PC-9 (cell line): ENCODE results near the gene FAM184A. TPM values are rescaled to one million over a fixed set of nuclear protein-coding genes. Genes with fewer than 3 reads are reported as not detected.
A peak's percentile ranks its signal among the peaks of the same experiment; 100 is the strongest.

Source experiments
- BruUV-seq: library from RNA; stranded (reverse); fragments of 400-500 nt; replicated peaks from 2 replicates; lab custom pipeline; 2021; lab: Mats Ljungman, UMichigan
- CTCF ChIA-PET: fragments of 300-600 bp; sonication (Branson Sonifier 250); formaldehyde crosslinking; loops from one replicate; lab custom pipeline; 2022; ENCODE audit warnings: antibody characterized with exemption; lab: Charles Lee
- POLR2A ChIA-PET: fragments of 300-600 bp; sonication (Branson Sonifier 250); formaldehyde crosslinking; loops from one replicate; lab custom pipeline; 2022; ENCODE audit warnings: antibody characterized with exemption; ENCODE audit not compliant: unreplicated experiment; lab: Charles Lee
- DNase-seq, 2 experiments: peaks; one replicate each; pipeline versions ENCODE4 v3.0.0 to v3.0.0-alpha.2; 2015 to 2022; ENCODE audit warnings: mixed read lengths in 1 of 2
- H2AFZ ChIP-seq: fragments of 200-600 bp; sonication (generic); 2 replicates; pipeline ENCODE4 v1.8.1; 2017; ENCODE audit warnings: antibody characterized with exemption
- H3F3A ChIP-seq: fragments of 200-600 bp; sonication (generic); 2 replicates; pipeline ENCODE4 v1.8.1; 2017; ENCODE audit warnings: antibody characterized with exemption, mild to moderate bottlenecking, low read depth; ENCODE audit not compliant: insufficient read depth
- H3K27ac ChIP-seq: fragments of 200-600 bp; sonication (generic); 2 replicates; pipeline ENCODE4 v1.6.1; 2016; ENCODE audit warnings: mixed run types
- H3K27me3 ChIP-seq: fragments of 200-600 bp; sonication (generic); 2 replicates; pipeline ENCODE4 v1.6.1; 2016; ENCODE audit warnings: low read depth, mixed run types; ENCODE audit not compliant: insufficient read depth
- H3K36me3 ChIP-seq: fragments of 200-600 bp; sonication (generic); 2 replicates; pipeline ENCODE4 v1.6.1; 2016; ENCODE audit warnings: low read depth, mixed run types
- H3K4me1 ChIP-seq: fragments of 200-600 bp; sonication (generic); replicated peaks from 2 replicates; pipeline ENCODE4 v1.6.1; 2016; ENCODE audit warnings: mixed run types; ENCODE audit not compliant: insufficient read depth
- H3K4me2 ChIP-seq: fragments of 200-600 bp; sonication (generic); 2 replicates; pipeline ENCODE4 v1.6.1; 2017; ENCODE audit warnings: mixed run types
- H3K4me3 ChIP-seq: fragments of 200-600 bp; sonication (generic); 2 replicates; pipeline ENCODE4 v1.6.1; 2016; ENCODE audit warnings: mixed run types
- H3K79me2 ChIP-seq: fragments of 200-600 bp; sonication (generic); 2 replicates; pipeline ENCODE4 v1.6.1; 2017; ENCODE audit warnings: low read depth, mixed run types
- H3K9me2 ChIP-seq: fragments of 200-600 bp; sonication (generic); 2 replicates; pipeline ENCODE4 v1.8.1; 2017; ENCODE audit warnings: mild to moderate bottlenecking; ENCODE audit not compliant: insufficient read depth
- H3K9me3 ChIP-seq: fragments of 200-600 bp; sonication (generic); 2 replicates; pipeline ENCODE4 v1.8.1; 2016; ENCODE audit warnings: low read depth; ENCODE audit not compliant: insufficient read depth
- H4K20me1 ChIP-seq: fragments of 200-600 bp; sonication (generic); 2 replicates; pipeline ENCODE4 v1.8.1; 2017; ENCODE audit not compliant: insufficient read depth
- CTCF ChIP-seq: fragments of 200-600 bp; sonication (generic); conservative IDR thresholded peaks from 2 replicates; pipeline ENCODE4 v1.6.1; 2017; ENCODE audit warnings: mixed run types, antibody characterized with exemption, mild to moderate bottlenecking, moderate library complexity
- EZH2 ChIP-seq: fragments of 200-600 bp; sonication (generic); IDR thresholded peaks from 2 replicates; pipeline ENCODE4 v1.8.0; 2017; ENCODE audit warnings: antibody characterized with exemption, low read depth
- intact Hi-C: fragments of 100-400 bp; cut with micrococcal nuclease; formaldehyde crosslinking; loops from one replicate; pipeline ENCODE4 v1.10.0; 2022; ENCODE audit not compliant: unreplicated experiment
- total RNA-seq: library from RNA; stranded (reverse); gene quantifications from 2 replicates; pipeline ENCODE4 v1.2.3, GENCODE V29; 2021

The FAM184A gene
- total RNA-seq, 1 experiment from 2014 or later: 0.85 TPM

DNA sequence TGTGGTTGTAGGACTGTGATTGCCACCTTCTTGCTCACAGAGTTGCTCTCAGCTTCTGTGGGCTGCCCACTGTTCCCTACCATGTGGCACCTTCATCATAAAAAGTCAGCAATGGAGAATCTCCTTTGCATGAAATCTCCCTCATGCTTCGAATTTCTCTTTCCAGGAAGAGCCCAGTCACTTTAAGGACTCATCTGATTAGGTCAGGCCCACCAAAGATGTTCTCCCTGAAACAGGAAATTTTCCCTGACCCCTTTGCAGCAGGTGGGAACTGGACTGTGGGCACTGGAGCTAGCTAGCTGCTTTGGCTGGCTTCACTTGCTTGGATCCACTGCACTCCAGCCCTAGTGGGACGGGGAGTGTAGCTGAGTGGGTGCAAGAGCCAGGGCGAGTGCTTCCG, 47.7 kb upstream of the FAM184A start:
- Histone ChIP-seq H3K27ac (no peak overlapping the region), H3K4me3 (no peak overlapping the region), H4K20me1 (no peaks in the 10 kb centered on the region), H3K4me1 (peaks cover 42% of the 10 kb centered on the region), H3K36me3 (no peaks in the 10 kb centered on the region), H3K27me3 (no peaks in the 10 kb centered on the region), H3K79me2 (no peaks in the 10 kb centered on the region), H3K9me3 (peaks cover 5% of the 10 kb centered on the region; the same call in 1 of the 2 replicates), H3F3A (peaks cover 20% of the 10 kb centered on the region), H3K9me2 (no peaks in the 10 kb centered on the region), H2AFZ (no peak overlapping the region), H3K4me2 (no peak overlapping the region)
- BruUV-seq: no TSS peak
- CTCF ChIA-PET: no interaction called here
- POLR2A ChIA-PET: no interaction called here
- DNase-seq: no peak
- TF ChIP-seq EZH2 (no peak), CTCF (no peak)
- intact Hi-C loops: loop anchor here (5.0 kb wide), 1 partner anchor 1701 kb away; no protein-coding TSS in a partner anchor

DNA sequence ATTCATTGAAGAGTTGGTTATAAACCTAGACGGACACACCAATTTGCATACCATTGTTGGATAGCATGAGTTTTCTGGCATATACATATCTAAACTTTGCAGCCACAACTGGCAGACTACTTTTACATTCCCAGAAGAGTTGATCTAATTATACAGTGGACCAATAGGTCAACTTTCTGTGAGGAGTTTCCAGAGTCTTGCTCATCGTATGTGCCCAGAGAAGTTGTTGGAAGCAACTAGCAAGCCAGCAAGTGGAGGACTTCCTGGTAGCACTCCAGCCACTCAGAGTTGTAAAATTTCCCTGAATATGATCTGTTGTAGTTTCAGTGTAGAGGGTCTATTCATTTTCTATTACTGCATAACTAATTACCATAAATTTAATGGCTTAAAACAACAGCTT, 47.1 kb upstream of the FAM184A start:
- no peak for DNase-seq
- H3K27ac ChIP-seq: no peak overlapping the region
- H3K4me2 ChIP-seq: no peak overlapping the region
- H3K36me3 ChIP-seq: no peaks in the 10 kb centered on the region
- no peaks in the 10 kb centered on the region for H3K9me2 ChIP-seq
- H3K27me3 ChIP-seq: no peaks in the 10 kb centered on the region
- no TSS peak for BruUV-seq
- ChIA-PET CTCF (no interaction called here), POLR2A (no interaction called here)
- no peak for TF ChIP-seq CTCF
- no peak for TF ChIP-seq EZH2
- H3K79me2 ChIP-seq: no peaks in the 10 kb centered on the region
- H2AFZ ChIP-seq: no peak overlapping the region
- no peaks in the 10 kb centered on the region; the same call in 1 of the 2 replicates for H3K9me3 ChIP-seq
- no peaks in the 10 kb centered on the region for H4K20me1 ChIP-seq
- peaks cover 36% of the 10 kb centered on the region for H3K4me1 ChIP-seq
- intact Hi-C loops: loop anchor here (5.0 kb wide), 1 partner anchor 1702 kb away; no protein-coding TSS in a partner anchor
- H3F3A ChIP-seq: peaks cover 20% of the 10 kb centered on the region
- H3K4me3 ChIP-seq: no peak overlapping the region

- peak in 1 of 2 experiments; percentile 58 for DNase-seq
- intact Hi-C loops: no loop called here
- H3K79me2 ChIP-seq: no peaks in the 10 kb centered on the region
- no peak overlapping the region for H3K27ac ChIP-seq
- no peaks in the 10 kb centered on the region for H3K9me3 ChIP-seq
- TF ChIP-seq EZH2 (no peak), CTCF (no peak)
- H3K27me3 ChIP-seq: no peaks in the 10 kb centered on the region
- H3K9me2 ChIP-seq: no peaks in the 10 kb centered on the region
- ChIA-PET CTCF (no interaction called here), POLR2A (no interaction called here)
- no peaks in the 10 kb centered on the region for H4K20me1 ChIP-seq
- H2AFZ ChIP-seq: no peak overlapping the region
- no peak overlapping the region for H3K4me2 ChIP-seq
- H3K36me3 ChIP-seq: no peaks in the 10 kb centered on the region
- H3K4me1 ChIP-seq: peaks cover 23% of the 10 kb centered on the region
- no peak overlapping the region for H3K4me3 ChIP-seq
- no TSS peak for BruUV-seq
- peaks cover 8% of the 10 kb centered on the region; the same call in 1 of the 2 replicates for H3F3A ChIP-seq
Measured at GRCh38 chr6:119124079-119124824, 45.8 kb upstream of the FAM184A start.
